H9 (cell line): ENCODE data around the gene SPEF2. TPM values are rescaled to one million over a fixed set of nuclear protein-coding genes. Genes with fewer than 3 reads are reported as not detected.

Experiments used
- DNase-seq: peaks from one replicate; pipeline ENCODE4 v3.0.0-alpha.2; 2017
- H2AFZ ChIP-seq: one replicate; pipeline ENCODE4 v1.6.1; 2013; ENCODE audit warnings: mild to moderate bottlenecking, low read length, control low read depth, moderate library complexity
- H2AK5ac ChIP-seq: 2 replicates; pipeline ENCODE4 v1.6.1; 2013; ENCODE audit warnings: low read length, control low read depth, mixed read lengths; ENCODE audit not compliant: insufficient read length
- H2BK120ac ChIP-seq: one replicate; pipeline ENCODE4 v1.6.1; 2013; ENCODE audit warnings: low read depth, mild to moderate bottlenecking, low read length, control low read depth, inconsistent platforms; ENCODE audit not compliant: poor library complexity, severe bottlenecking
- H2BK12ac ChIP-seq: 2 replicates; pipeline ENCODE4 v1.6.1; 2013; ENCODE audit warnings: low read length, control low read depth, mixed read lengths, low read depth; ENCODE audit not compliant: insufficient read length
- H2BK15ac ChIP-seq: 2 replicates; pipeline ENCODE4 v1.6.1; 2013; ENCODE audit warnings: low read depth, low read length, control low read depth
- H2BK20ac ChIP-seq: one replicate; pipeline ENCODE4 v1.6.1; 2013; ENCODE audit warnings: low read depth, mild to moderate bottlenecking, low read length, control low read depth, inconsistent platforms; ENCODE audit not compliant: poor library complexity, severe bottlenecking
- H2BK5ac ChIP-seq: 2 replicates; pipeline ENCODE4 v1.6.1; 2013; ENCODE audit warnings: low read length, control low read depth, mixed read lengths; ENCODE audit not compliant: insufficient read length
- H3K14ac ChIP-seq: 2 replicates; pipeline ENCODE4 v1.6.1; 2013; ENCODE audit warnings: low read length, control low read depth; ENCODE audit not compliant: insufficient read depth
- H3K18ac ChIP-seq: 2 replicates; pipeline ENCODE4 v1.6.1; 2013; ENCODE audit warnings: low read depth, mild to moderate bottlenecking, mixed read lengths, low read length, control low read depth; ENCODE audit not compliant: insufficient read length
- H3K23ac ChIP-seq: 2 replicates; pipeline ENCODE4 v1.6.1; 2013; ENCODE audit warnings: low read length, control low read depth, mixed read lengths, low read depth; ENCODE audit not compliant: insufficient read length
- H3K23me2 ChIP-seq: 2 replicates; pipeline ENCODE4 v1.6.1; 2013; ENCODE audit warnings: low read depth, mild to moderate bottlenecking, mixed read lengths, low read length, control low read depth; ENCODE audit not compliant: insufficient read length, poor library complexity, severe bottlenecking
- H3K27ac ChIP-seq: 2 replicates; pipeline ENCODE4 v1.5.1; 2013; ENCODE audit warnings: low read length, control low read depth, mixed read lengths, low read depth; ENCODE audit not compliant: insufficient read length
- H3K27me3 ChIP-seq: 2 replicates; pipeline ENCODE4 v1.6.1; 2013; ENCODE audit warnings: low read length, control low read depth, inconsistent platforms; ENCODE audit not compliant: insufficient read depth
- H3K4ac ChIP-seq: 2 replicates; pipeline ENCODE4 v1.6.1; 2013; ENCODE audit warnings: low read depth, mild to moderate bottlenecking, control low read depth, inconsistent platforms, low read length, moderate library complexity
- H3K4me1 ChIP-seq: 2 replicates; pipeline ENCODE4 v1.6.1; 2013; ENCODE audit warnings: low read length, control low read depth, inconsistent platforms; ENCODE audit not compliant: insufficient read depth
- H3K4me2 ChIP-seq: 2 replicates; pipeline ENCODE4 v1.6.1; 2013; ENCODE audit warnings: low read length, control low read depth, mixed read lengths; ENCODE audit not compliant: insufficient read length, insufficient read depth
- H3K56ac ChIP-seq: 2 replicates; pipeline ENCODE4 v1.6.1; 2013; ENCODE audit warnings: low read depth, mild to moderate bottlenecking, mixed read lengths, low read length, control low read depth; ENCODE audit not compliant: insufficient read length
- H3K79me1 ChIP-seq: 2 replicates; pipeline ENCODE4 v1.6.1; 2013; ENCODE audit warnings: low read depth, mild to moderate bottlenecking, moderate library complexity, low read length, control low read depth, inconsistent platforms; ENCODE audit not compliant: insufficient read depth, poor library complexity, severe bottlenecking
- H3K79me2 ChIP-seq: 2 replicates; pipeline ENCODE4 v1.6.1; 2013; ENCODE audit warnings: low read length, control low read depth, inconsistent platforms; ENCODE audit not compliant: insufficient read depth
- H3K9ac ChIP-seq: 2 replicates; pipeline ENCODE4 v1.6.1; 2013; ENCODE audit warnings: low read length, control low read depth, mixed read lengths; ENCODE audit not compliant: insufficient read length; ENCODE audit errors: extremely low read depth
- H3K9me3 ChIP-seq: one replicate; pipeline ENCODE4 v1.6.1; 2013; ENCODE audit warnings: low read depth, low read length, inconsistent platforms; ENCODE audit not compliant: control insufficient read depth
- H3T11ph ChIP-seq: one replicate; pipeline ENCODE4 v1.6.1; 2013; ENCODE audit warnings: mild to moderate bottlenecking, low read length, control low read depth, inconsistent platforms
- H4K20me1 ChIP-seq: one replicate; pipeline ENCODE4 v1.6.1; 2013; ENCODE audit not compliant: control insufficient read depth, insufficient read length, insufficient read depth
- H4K5ac ChIP-seq: 2 replicates; pipeline ENCODE4 v1.6.1; 2013; ENCODE audit warnings: low read depth, mild to moderate bottlenecking, mixed read lengths, low read length, control low read depth; ENCODE audit not compliant: insufficient read length
- H4K8ac ChIP-seq: replicated peaks from 2 replicates; pipeline ENCODE4 v1.6.1; 2013; ENCODE audit warnings: low read length, control low read depth, mixed read lengths, low read depth; ENCODE audit not compliant: insufficient read length
- H4K91ac ChIP-seq: 2 replicates; pipeline ENCODE4 v1.6.1; 2013; ENCODE audit warnings: low read depth, mild to moderate bottlenecking, moderate library complexity, mixed read lengths, low read length, control low read depth; ENCODE audit not compliant: insufficient read length
- H3K27ac Mint-ChIP-seq, 3 experiments: 2 replicates in 2 of 3; 3 replicates in 1 of 3; pipeline ENCODE4 v1.8.0; 2020 to 2021; ENCODE audit warnings: mixed read lengths in 3 of 3, mild to moderate bottlenecking in 1 of 3, moderate library complexity in 1 of 3
- H3K27me3 Mint-ChIP-seq: 2 replicates; pipeline ENCODE4 v1.8.0; 2021; ENCODE audit warnings: low read depth, mild to moderate bottlenecking, moderate library complexity, mixed read lengths
- H3K36me3 Mint-ChIP-seq, 3 experiments: 2 replicates in 2 of 3; 3 replicates in 1 of 3; pipeline ENCODE4 v1.8.0; 2020 to 2021; ENCODE audit warnings: low read depth in 3 of 3, mixed read lengths in 3 of 3; ENCODE audit not compliant: insufficient read depth in 1 of 3
- H3K4me1 Mint-ChIP-seq, 2 experiments: 2 replicates each; pipeline ENCODE4 v1.8.0; 2020; ENCODE audit warnings: mixed read lengths in 2 of 2
- H3K4me3 Mint-ChIP-seq, 2 experiments: 2 replicates in 1 of 2; 3 replicates in 1 of 2; pipeline ENCODE4 v1.8.0; 2020 to 2021; ENCODE audit warnings: mild to moderate bottlenecking in 2 of 2, mixed read lengths in 2 of 2, moderate library complexity in 1 of 2
- H3K9me3 Mint-ChIP-seq, 2 experiments: 2 replicates in 1 of 2; 3 replicates in 1 of 2; pipeline ENCODE4 v1.8.0; 2020; ENCODE audit warnings: mild to moderate bottlenecking in 2 of 2, mixed read lengths in 2 of 2, moderate library complexity in 1 of 2
- CTCF ChIP-seq: fragments of 200-600 bp; sonication (generic); conservative IDR thresholded peaks from 3 replicates; pipeline ENCODE4 v1.8.0; 2021; ENCODE audit warnings: antibody characterized with exemption, mild to moderate bottlenecking
- WGBS: extraction: QIAGEN DNeasy Blood & Tissue Kit; methylation state at CpG from one replicate; pipeline ENCODE4 v1.1.7; 2013; ENCODE audit warnings: missing lambda C conversion rate, low lambda C conversion rate, mixed read lengths; ENCODE audit not compliant: insufficient read length; ENCODE audit errors: extremely low coverage; 5-methylcytosine and 5-hydroxymethylcytosine counted together
- total RNA-seq: library from RNA; stranded (reverse); gene quantifications from 2 replicates; pipeline ENCODE4 v1.2.1, GENCODE V29; 2021

The SPEF2 gene
- total RNA-seq, 1 experiment from 2014 or later, result 1.0 TPM

GRCh38 chr5:35622974-35623373, 5.3 kb downstream of the SPEF2 start:
- Histone ChIP-seq H3K23me2 (peaks cover 3% of the 10 kb centered on the region), H4K20me1 (no peaks in the 10 kb centered on the region), H4K8ac (no peak overlapping the region), H3K9ac (no peak overlapping the region), H3K79me1 (no peaks in the 10 kb centered on the region), H3K4me2 (no peak overlapping the region), H3K27me3 (peaks cover 5% of the 10 kb centered on the region; the same call in 1 of the 2 replicates), H4K91ac (no peak overlapping the region), H3K14ac (no peak overlapping the region), H3K4ac (no peak overlapping the region), H3K27ac (no peak overlapping the region), H2AK5ac (no peak overlapping the region), H3K9me3 (no peaks in the 10 kb centered on the region), H3K79me2 (no peaks in the 10 kb centered on the region), H2BK12ac (no peak overlapping the region), H3T11ph (no peak overlapping the region), H2AFZ (no peak overlapping the region), H2BK15ac (no peak overlapping the region), H2BK120ac (no peak overlapping the region), H3K4me1 (no peaks in the 10 kb centered on the region), H2BK20ac (no peak overlapping the region), H3K18ac (no peak overlapping the region), H2BK5ac (no peak overlapping the region), H3K56ac (no peak overlapping the region), H3K23ac (no peak overlapping the region), H4K5ac (no peak overlapping the region)
- TF ChIP-seq CTCF, result no peak
- no peak overlapping the region for H3K27ac Mint-ChIP-seq
- no CpG with 5 or more reads among the region's 3 CpGs for WGBS
- H3K4me3 Mint-ChIP-seq, result no peak overlapping the region
- DNase-seq, result no peak
- no peaks in the 10 kb centered on the region for H3K4me1 Mint-ChIP-seq
- H3K36me3 Mint-ChIP-seq, result no peaks in the 10 kb centered on the region
- no peaks in the 10 kb centered on the region for H3K9me3 Mint-ChIP-seq
- H3K27me3 Mint-ChIP-seq, result peaks cover 34% of the 10 kb centered on the region
